ENCODE data around the gene CACNG4.

CACNG4 gene

GRCh38 chr17:66963909-66964771 is at the start of gene CACNG4:
CACNG4 (plus strand) TSS chr17:66964707; CDS start chr17:66964912, 205 bp downstream.
- peak; percentile 72 for DNase-seq

DNA sequence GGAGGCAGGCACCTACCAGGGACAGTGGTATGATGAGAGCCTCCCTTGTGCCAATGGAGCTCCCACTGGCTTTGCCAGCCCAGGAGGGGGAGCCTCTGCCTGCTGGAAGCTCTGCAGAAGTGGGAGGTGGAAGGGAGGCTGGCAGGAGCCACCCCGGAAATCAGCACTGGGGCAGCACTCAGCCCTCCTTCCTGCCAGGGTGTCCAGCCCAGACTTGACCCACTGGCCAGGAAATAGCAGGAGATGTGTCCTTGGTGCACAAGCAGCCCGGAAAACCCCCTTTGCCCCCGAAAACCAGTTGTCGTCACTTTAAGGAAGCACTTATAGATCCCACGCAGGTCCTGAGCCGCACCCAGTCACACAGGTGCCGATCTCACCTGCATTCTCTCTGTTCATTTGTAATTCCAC is 49.3 kb upstream of the CACNG4 start:
- DNase-seq: peak; percentile 74

DNA sequence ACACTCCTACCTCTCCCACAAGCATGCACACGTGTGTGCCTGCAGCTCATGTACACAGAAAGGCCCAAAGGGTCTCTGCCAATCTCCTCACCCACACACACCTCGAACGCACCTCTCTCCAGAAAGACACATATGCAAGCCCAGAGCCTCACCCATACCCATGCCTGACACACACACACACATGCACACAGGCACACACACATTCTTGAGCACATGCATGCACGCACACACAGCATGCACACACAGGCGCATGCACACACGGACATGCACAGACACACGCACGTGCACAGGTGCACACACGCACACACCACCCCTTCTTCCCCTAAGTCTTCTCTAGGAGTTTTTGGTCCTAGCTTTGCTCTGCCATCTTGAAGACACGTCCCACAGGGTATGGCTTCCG is 48.7 kb upstream of the CACNG4 start:
- no peak for DNase-seq

DNA sequence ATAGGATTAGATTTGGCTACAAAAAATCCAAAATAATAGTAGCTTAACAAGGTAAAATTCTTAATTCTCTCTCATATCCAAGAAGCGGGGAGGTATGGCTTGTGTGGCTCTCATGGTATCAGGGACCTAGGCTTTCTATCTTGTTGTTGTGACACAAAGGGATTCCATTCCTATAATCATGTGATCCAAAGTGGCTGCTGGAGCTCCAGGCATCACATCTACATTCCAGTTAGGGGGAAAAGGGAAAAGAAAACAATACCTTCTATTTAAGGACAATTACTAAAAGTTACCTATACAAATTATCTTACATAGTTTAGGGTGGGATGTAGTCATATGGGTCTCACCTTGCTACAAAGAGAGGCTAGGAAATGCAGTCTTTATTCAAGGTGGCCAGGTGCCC is 47.6 kb upstream of the CACNG4 start:
- no peak for DNase-seq

DNA sequence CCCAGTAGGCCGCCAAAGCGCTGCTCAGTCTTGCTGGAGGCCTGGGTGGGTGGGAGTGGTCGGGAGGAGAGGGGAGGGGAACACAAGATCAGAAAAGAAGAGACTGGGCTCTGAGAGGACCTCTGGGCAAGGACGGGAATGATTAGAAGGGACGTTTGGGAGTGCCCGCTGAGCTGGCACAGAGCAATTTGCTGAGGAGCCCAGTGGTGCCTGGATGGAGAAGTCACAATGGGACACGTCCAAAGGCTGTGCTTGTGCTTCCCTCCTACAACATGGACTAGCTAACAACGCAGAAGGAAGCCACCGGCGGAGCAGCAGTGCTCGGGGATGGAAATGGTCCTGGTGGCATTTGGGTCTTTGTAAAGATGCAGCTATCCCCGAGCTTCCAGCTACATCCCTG is 45.6 kb upstream of the CACNG4 start:
- no peak for DNase-seq

DNA sequence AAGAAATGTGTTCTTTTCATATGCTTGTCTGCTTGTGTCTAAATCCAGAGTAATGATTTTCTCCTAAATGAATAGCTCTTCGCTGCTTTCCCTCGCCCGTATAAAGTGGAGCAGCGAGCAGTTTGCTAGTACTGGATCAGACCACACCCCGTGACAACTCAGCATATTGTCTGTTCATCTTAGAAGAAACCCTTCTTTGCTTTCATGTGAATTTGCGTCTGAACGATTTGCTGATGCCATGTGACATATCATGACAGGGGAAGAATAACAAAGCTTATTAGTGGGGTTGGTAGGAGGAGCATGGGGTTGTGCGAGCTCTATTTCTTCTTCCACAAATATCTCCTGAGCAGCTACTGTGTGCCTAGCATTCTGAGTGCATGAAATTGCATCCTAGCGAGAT is 44.1 kb upstream of the CACNG4 start:
- no peak for DNase-seq

DNA sequence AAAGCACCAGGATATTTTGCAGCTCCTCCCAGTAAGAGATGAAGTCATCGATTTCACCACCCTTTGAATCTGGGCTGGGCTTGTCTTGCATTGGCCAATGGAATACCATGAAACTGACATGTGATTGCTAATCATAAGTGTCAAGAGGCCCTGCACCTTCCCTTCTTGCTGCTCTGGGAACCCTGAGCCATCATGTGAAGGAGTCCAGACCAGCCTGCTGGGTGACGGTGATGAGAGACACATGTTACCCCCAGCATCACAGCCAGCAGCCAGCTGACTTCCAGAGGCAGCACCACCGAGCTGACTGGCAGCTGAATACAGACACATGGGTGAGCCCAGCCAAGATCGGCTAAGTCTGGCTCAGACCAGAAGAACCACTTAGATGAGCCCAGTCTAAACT is 43.6 kb upstream of the CACNG4 start:
- no peak for DNase-seq

GRCh38 chr17:66923886-66924285 is 40.6 kb upstream of the CACNG4 start:
- no peak for DNase-seq

GRCh38 chr17:66925811-66926500 is 38.6 kb upstream of the CACNG4 start:
- DNase-seq: peak; percentile 96

DNA sequence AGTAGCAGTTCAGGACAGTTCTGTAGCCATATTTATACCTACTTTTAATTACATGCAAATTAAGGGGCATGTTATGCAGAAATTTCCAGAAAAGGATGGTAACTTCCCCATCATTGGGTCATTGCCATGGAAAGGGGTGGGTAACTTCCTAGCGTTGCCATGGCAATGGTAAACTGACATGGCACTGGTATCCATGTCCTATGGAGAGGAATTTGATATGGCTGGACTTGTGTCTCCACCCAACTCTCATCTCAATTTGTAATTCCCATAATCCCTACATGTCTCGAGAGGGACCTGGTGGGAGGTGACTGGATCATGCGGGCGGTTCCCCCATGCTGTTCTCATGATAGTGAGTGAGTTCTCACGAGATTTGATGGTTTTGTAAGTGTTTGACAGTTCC is 35.6 kb upstream of the CACNG4 start:
- DNase-seq: no peak

- no peak for DNase-seq
These were observed 34.9 kb upstream of the CACNG4 start for GRCh38 chr17:66929591-66929990.

DNA sequence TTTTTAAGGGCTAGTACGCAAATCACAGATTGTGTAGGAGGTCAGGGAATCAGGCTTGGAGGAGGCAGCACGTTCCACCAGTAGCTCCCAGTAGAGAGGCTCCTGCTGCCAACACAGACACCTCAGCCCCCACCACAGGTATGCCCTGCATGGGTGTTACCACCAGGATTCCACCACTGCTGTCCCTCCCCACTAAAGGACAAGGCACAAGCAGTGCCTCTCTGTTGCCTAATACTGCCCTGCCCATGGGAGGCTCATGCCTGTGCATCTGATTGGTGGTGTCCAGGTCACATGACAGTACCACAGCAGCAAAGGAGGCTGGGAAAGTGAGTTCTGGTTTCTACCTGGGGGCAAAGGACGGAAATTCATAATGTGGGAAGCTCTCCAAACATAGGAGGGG is 33.6 kb upstream of the CACNG4 start:
- no peak for DNase-seq

- DNase-seq: no peak
These were observed 32.2 kb upstream of the CACNG4 start for GRCh38 chr17:66932311-66932710.

DNA sequence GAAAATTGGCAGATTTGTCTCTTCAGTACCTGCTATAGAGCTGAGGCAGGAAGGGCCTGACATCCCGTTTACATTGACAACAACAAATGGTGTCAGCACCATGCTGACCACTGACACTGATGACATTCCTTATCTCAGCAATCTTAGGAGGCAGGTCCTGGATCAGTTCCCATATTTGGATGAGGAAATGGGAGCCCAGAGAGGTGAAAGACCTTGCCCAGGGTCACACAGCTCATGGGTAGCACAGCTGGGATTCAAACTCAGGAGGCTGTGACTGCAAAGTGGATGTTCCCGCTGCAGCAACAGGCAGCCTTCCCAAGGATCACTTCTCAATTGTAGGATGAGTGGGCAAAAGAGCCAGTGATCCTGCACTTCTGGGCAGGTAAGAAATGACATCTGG is 30.5 kb upstream of the CACNG4 start:
- no peak for DNase-seq

DNA sequence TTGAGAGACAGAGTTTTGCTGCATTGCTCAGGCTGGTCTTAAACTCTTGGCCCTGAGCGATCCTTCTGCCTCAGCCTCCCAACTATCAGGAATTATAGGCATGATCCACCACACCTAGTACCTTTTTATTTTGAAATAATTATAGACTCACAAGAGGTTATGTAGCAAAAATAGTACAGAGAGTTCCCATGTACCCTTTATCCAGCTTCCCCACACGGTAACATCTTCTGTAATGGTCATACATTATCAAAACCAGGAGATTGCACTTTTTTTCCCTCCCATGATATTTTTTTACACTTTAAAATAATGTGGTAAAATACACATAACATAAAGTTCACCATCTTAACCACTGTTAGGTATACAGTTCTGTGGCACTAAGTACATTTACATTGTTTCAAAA is 28.8 kb upstream of the CACNG4 start:
- no peak for DNase-seq

- no peak for DNase-seq
These were observed 25.9 kb upstream of the CACNG4 start for GRCh38 chr17:66938656-66939055.

DNA sequence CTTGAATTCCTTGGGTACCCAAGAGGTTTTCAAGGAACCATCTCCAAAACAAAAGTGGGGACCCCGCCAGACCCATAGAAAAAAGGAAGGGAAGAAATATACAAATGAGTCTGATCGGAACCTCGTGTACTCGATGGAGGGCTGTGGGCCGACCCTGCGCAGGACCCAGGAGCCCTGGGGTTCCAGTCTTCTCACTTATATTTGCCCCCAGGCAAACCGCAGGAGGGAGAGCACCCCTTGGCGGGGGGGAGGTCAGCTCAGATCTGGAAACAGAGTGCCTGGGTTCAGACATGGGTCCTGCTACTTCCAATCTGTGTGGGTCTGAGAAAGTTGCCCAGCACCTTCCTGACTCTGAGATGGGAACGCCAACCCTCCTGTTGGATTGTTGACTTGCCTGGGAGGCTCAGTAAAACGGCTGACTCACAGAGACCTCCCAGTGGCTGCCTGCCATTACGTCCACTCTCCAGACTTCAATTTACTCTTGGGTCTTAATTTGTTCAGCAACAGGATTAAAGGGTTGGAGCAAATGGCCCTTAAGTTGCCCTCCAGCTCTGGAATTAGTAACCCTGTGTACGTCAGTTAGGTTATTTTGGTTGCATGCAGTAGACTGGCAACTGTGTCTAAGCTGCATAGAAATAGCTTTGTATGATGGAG is 24.9 kb upstream of the CACNG4 start:
- DNase-seq: no peak

DNA sequence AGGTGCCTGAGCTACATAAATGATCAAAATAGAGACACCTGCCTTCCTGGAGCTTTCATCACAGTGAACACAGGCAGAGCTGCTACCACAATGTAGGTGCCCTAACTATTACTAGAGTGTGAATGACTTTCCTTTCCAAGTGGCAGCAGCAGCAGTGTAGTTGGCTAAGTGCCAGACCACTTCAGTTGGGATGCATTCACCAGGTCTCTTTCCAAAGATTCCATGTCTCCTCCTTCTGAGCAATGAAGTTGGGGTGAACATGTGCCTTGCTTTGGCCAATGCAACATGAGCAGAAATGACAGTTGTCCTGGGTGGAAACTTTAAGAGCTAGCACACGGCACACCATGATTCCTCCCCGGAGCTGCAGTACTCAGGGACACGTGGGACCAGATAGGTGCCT is 23.3 kb upstream of the CACNG4 start:
- DNase-seq: no peak

GRCh38 chr17:66941773-66942450 is 22.6 kb upstream of the CACNG4 start:
- no peak for DNase-seq

GRCh38 chr17:66942451-66943264 is 21.8 kb upstream of the CACNG4 start:
- DNase-seq: no peak

GRCh38 chr17:66943484-66943883 is 21.0 kb upstream of the CACNG4 start:
- no peak for DNase-seq

Data from NCI-H146 (cell line).